K562 treated with DMSO at 1 percent for 24 hours (cell line): ENCODE measurements around the gene SF3B6. TPM values are rescaled to one million over a fixed set of nuclear protein-coding genes. Genes with fewer than 3 reads are reported as not detected.

Experiments
- total RNA-seq: library from RNA; unstranded; fragments of 300-600 nt; gene quantifications from 2 replicates; pipeline ENCODE4 v1.2.3, GENCODE V29; 2022; ENCODE audit warnings: low read depth; ENCODE audit not compliant: insufficient read depth

The SF3B6 gene
- 143 and 150 TPM in 2 replicates for total RNA-seq

GRCh38 chr2:24075915-24076848, at the start of gene SF3B6:
Gene SF3B6 (minus strand): TSS chr2:24076326. CDS start chr2:24076229, 97 bp downstream.

GRCh38 chr2:24123195-24123921, 47.2 kb upstream of the SF3B6 start, which contains the start of the genes FAM228B and PFN4:
Gene FAM228B (plus strand): TSS chr2:24123469. CDS start chr2:24124362, 893 bp downstream.
Gene PFN4 (minus strand): TSS chr2:24123334. CDS start chr2:24122535, 799 bp downstream.

GRCh38 chr2:24084386-24085199, 8.5 kb upstream of the SF3B6 start, which contains the start of gene TP53I3:
Gene TP53I3 (minus strand): TSS chr2:24084834. CDS start chr2:24084326, 508 bp downstream.

GRCh38 chr2:24049485-24050021, 26.6 kb downstream of the SF3B6 start, which contains the start of gene FKBP1B:
Gene FKBP1B (plus strand): TSS chr2:24049741. CDS start chr2:24049850, 109 bp downstream.

GRCh38 chr2:24046930-24047702, 29.0 kb downstream of the SF3B6 start, which contains the start of gene WDCP:
Gene WDCP (minus strand): TSS chr2:24047391. CDS start chr2:24039494, 7,897 bp downstream.

Other genes with a start within 250 kb of the SF3B6 start
- gene ATAD2B, start 149.2 kb downstream of the SF3B6 start, total RNA-seq = 7.1 and 8.5 TPM in 2 replicates
- gene UBXN2A, start 135.9 kb downstream of the SF3B6 start, total RNA-seq = 8.8 and 9.0 TPM in 2 replicates
- gene MFSD2B, start 66.2 kb downstream of the SF3B6 start, total RNA-seq = 2.2 and 3.4 TPM in 2 replicates
- 11.1 and 11.2 TPM in 2 replicates for gene WDCP, start 28.9 kb downstream of the SF3B6 start, total RNA-seq
- gene FKBP1B, start 26.6 kb downstream of the SF3B6 start, total RNA-seq = 1.3 and 1.4 TPM in 2 replicates
- gene TP53I3, start 8.5 kb upstream of the SF3B6 start, total RNA-seq = 16.8 and 20.0 TPM in 2 replicates
- 1.4 and 1.5 TPM in 2 replicates for gene PFN4, start 47.0 kb upstream of the SF3B6 start, total RNA-seq
- 3.1 and 10.5 TPM in 2 replicates for gene FAM228B, start 47.1 kb upstream of the SF3B6 start, total RNA-seq
- gene FAM228A, start 98.7 kb upstream of the SF3B6 start, total RNA-seq = 0.15 TPM in 1 of 2 replicates, not detected in the other